HG02759 (cell line): ENCODE results near the gene C11orf24.

Experiments used
- ATAC-seq: cut with Tn5 transposase; IDR thresholded peaks from one replicate; pipeline ENCODE4 v1.9.1; 2021; ENCODE audit warnings: mild to moderate bottlenecking, moderate library complexity; ENCODE audit not compliant: unreplicated experiment

The C11orf24 gene

GRCh38 chr11:68271781-68272608 is at the start of gene C11orf24:
C11orf24 (minus strand) TSS chr11:68271973; CDS start chr11:68263767, 8,206 bp downstream.
- ATAC-seq: peak; percentile 82

GRCh38 chr11:68317147-68317785 is 45.5 kb upstream of the C11orf24 start:
- no peak for ATAC-seq

- ATAC-seq: no peak
Measured at GRCh38 chr11:68315171-68315920, 43.6 kb upstream of the C11orf24 start.

- ATAC-seq: no peak
Measured at GRCh38 chr11:68314203-68315170, 42.7 kb upstream of the C11orf24 start.

GRCh38 chr11:68313574-68314202 is 41.9 kb upstream of the C11orf24 start:
- no peak for ATAC-seq

GRCh38 chr11:68312780-68313573 is 41.2 kb upstream of the C11orf24 start:
- no peak for ATAC-seq

- no peak for ATAC-seq
Measured at GRCh38 chr11:68312117-68312779, 40.5 kb upstream of the C11orf24 start, which contains the start of gene LRP5. LRP5 (plus strand) TSS chr11:68312591; CDS start chr11:68312715, 124 bp downstream.

- no peak for ATAC-seq
Measured at GRCh38 chr11:68311160-68312116, 39.7 kb upstream of the C11orf24 start.

GRCh38 chr11:68309621-68310185 is 37.9 kb upstream of the C11orf24 start:
- no peak for ATAC-seq

GRCh38 chr11:68308068-68308467 is 36.3 kb upstream of the C11orf24 start:
- no peak for ATAC-seq

- no peak for ATAC-seq
Measured at GRCh38 chr11:68306636-68307035, 34.9 kb upstream of the C11orf24 start.

GRCh38 chr11:68303982-68304780 is 32.4 kb upstream of the C11orf24 start:
- no peak for ATAC-seq

GRCh38 chr11:68303083-68303482 is 31.3 kb upstream of the C11orf24 start:
- ATAC-seq: no peak

- ATAC-seq: no peak
Measured at GRCh38 chr11:68302670-68303069, 30.9 kb upstream of the C11orf24 start.

GRCh38 chr11:68302256-68302655 is 30.5 kb upstream of the C11orf24 start:
- ATAC-seq: no peak
